T-helper 2 cell treated with Interferon-gamma antibody and Interleukin-4, amounts not matched to agents 5 μg/mL and 100 μg/mL, for 36 hours (primary cell): Measurements from ENCODE around the gene NCKAP1.
"Not testable (repeated sequence)": the region's sequence is repeated elsewhere in the genome, so short reads cannot be mapped to it uniquely, and the experiment has no call there.

ENCODE experiments used
- DNase-seq: peaks from one replicate; pipeline ENCODE4 v3.0.0; 2021; ENCODE audit warnings: low spot score
- H3K27ac Mint-ChIP-seq: one replicate; pipeline ENCODE4 v1.8.0; 2021; ENCODE audit warnings: mild to moderate bottlenecking, mixed read lengths
- H3K27me3 Mint-ChIP-seq: one replicate; pipeline ENCODE4 v1.8.0; 2021; ENCODE audit warnings: low read depth, mixed read lengths
- H3K36me3 Mint-ChIP-seq: one replicate; pipeline ENCODE4 v1.8.0; 2021; ENCODE audit warnings: low read depth, mixed read lengths
- H3K4me1 Mint-ChIP-seq: one replicate; pipeline ENCODE4 v1.8.0; 2021; ENCODE audit warnings: low read depth, mixed read lengths
- H3K4me3 Mint-ChIP-seq: one replicate; pipeline ENCODE4 v1.8.0; 2022; ENCODE audit warnings: mild to moderate bottlenecking, moderate library complexity, mixed read lengths
- H3K9me3 Mint-ChIP-seq: one replicate; pipeline ENCODE4 v1.8.0; 2021; ENCODE audit warnings: mixed read lengths

Gene NCKAP1

GRCh38 chr2:182962641-182963040 is 75.6 kb downstream of the NCKAP1 start:
- Mint-ChIP-seq H3K27me3 (no peaks in the 10 kb centered on the region), H3K9me3 (no peaks in the 10 kb centered on the region), H3K36me3 (no peaks in the 10 kb centered on the region), H3K27ac (no peak overlapping the region), H3K4me3 (no peak overlapping the region), H3K4me1 (no peaks in the 10 kb centered on the region)
- no peak for DNase-seq

GRCh38 chr2:182960869-182961268 is 77.4 kb downstream of the NCKAP1 start:
- H3K4me1 Mint-ChIP-seq, H3K36me3 Mint-ChIP-seq, DNase-seq, H3K9me3 Mint-ChIP-seq, H3K4me3 Mint-ChIP-seq, H3K27me3 Mint-ChIP-seq, H3K27ac Mint-ChIP-seq: not testable (repeated sequence)

- Mint-ChIP-seq H3K4me1 (peaks cover 12% of the 10 kb centered on the region), H3K4me3 (no peak overlapping the region), H3K36me3 (no peaks in the 10 kb centered on the region), H3K27ac (no peak overlapping the region), H3K27me3 (no peaks in the 10 kb centered on the region), H3K9me3 (no peaks in the 10 kb centered on the region)
- no peak for DNase-seq
These were observed 83.5 kb downstream of the NCKAP1 start for GRCh38 chr2:182954789-182955188.

GRCh38 chr2:182952741-182953450 is 85.4 kb downstream of the NCKAP1 start:
- Mint-ChIP-seq H3K36me3 (no peaks in the 10 kb centered on the region), H3K4me3 (no peak overlapping the region), H3K27me3 (no peaks in the 10 kb centered on the region), H3K4me1 (peaks cover 15% of the 10 kb centered on the region), H3K9me3 (no peaks in the 10 kb centered on the region), H3K27ac (no peak overlapping the region)
- DNase-seq = no peak

GRCh38 chr2:182951948-182952663 is 86.2 kb downstream of the NCKAP1 start:
- DNase-seq = no peak
- H3K36me3 Mint-ChIP-seq = no peaks in the 10 kb centered on the region
- H3K9me3 Mint-ChIP-seq = no peaks in the 10 kb centered on the region
- no peaks in the 10 kb centered on the region for H3K27me3 Mint-ChIP-seq
- no peak overlapping the region for H3K27ac Mint-ChIP-seq
- H3K4me3 Mint-ChIP-seq = no peak overlapping the region
- peaks cover 15% of the 10 kb centered on the region for H3K4me1 Mint-ChIP-seq

GRCh38 chr2:182950546-182950945 is 87.7 kb downstream of the NCKAP1 start:
- no peak overlapping the region for H3K4me3 Mint-ChIP-seq
- no peak overlapping the region for H3K27ac Mint-ChIP-seq
- no peaks in the 10 kb centered on the region for H3K27me3 Mint-ChIP-seq
- H3K36me3 Mint-ChIP-seq = no peaks in the 10 kb centered on the region
- DNase-seq = no peak
- H3K4me1 Mint-ChIP-seq = peaks cover 19% of the 10 kb centered on the region
- no peaks in the 10 kb centered on the region for H3K9me3 Mint-ChIP-seq

- Mint-ChIP-seq H3K4me1 (peaks cover 19% of the 10 kb centered on the region), H3K4me3 (no peak overlapping the region), H3K36me3 (no peaks in the 10 kb centered on the region), H3K27me3 (no peaks in the 10 kb centered on the region), H3K27ac (no peak overlapping the region), H3K9me3 (no peaks in the 10 kb centered on the region)
- DNase-seq = no peak
These were observed 88.6 kb downstream of the NCKAP1 start for GRCh38 chr2:182949572-182950189.

- Mint-ChIP-seq H3K27me3 (no peaks in the 10 kb centered on the region), H3K4me3 (no peak overlapping the region), H3K27ac (no peak overlapping the region), H3K4me1 (peaks cover 19% of the 10 kb centered on the region), H3K36me3 (no peaks in the 10 kb centered on the region), H3K9me3 (no peaks in the 10 kb centered on the region)
- DNase-seq = no peak
These were observed 89.2 kb downstream of the NCKAP1 start for GRCh38 chr2:182949052-182949451.

GRCh38 chr2:182946958-182947369 is 91.3 kb downstream of the NCKAP1 start:
- H3K9me3 Mint-ChIP-seq = no peaks in the 10 kb centered on the region
- H3K4me3 Mint-ChIP-seq = no peak overlapping the region
- DNase-seq = no peak
- no peaks in the 10 kb centered on the region for H3K36me3 Mint-ChIP-seq
- H3K27ac Mint-ChIP-seq = no peak overlapping the region
- H3K4me1 Mint-ChIP-seq = peaks cover 9% of the 10 kb centered on the region
- no peaks in the 10 kb centered on the region for H3K27me3 Mint-ChIP-seq

- no peaks in the 10 kb centered on the region for H3K36me3 Mint-ChIP-seq
- H3K27me3 Mint-ChIP-seq = no peaks in the 10 kb centered on the region
- H3K4me3 Mint-ChIP-seq = no peak overlapping the region
- no peak for DNase-seq
- H3K9me3 Mint-ChIP-seq = no peaks in the 10 kb centered on the region
- peaks cover 3% of the 10 kb centered on the region for H3K4me1 Mint-ChIP-seq
- no peak overlapping the region for H3K27ac Mint-ChIP-seq
These were observed 94.9 kb downstream of the NCKAP1 start for GRCh38 chr2:182943339-182943738.

GRCh38 chr2:182942756-182943155 is 95.5 kb downstream of the NCKAP1 start:
- H3K4me3 Mint-ChIP-seq = no peak overlapping the region
- no peaks in the 10 kb centered on the region for H3K9me3 Mint-ChIP-seq
- peaks cover 3% of the 10 kb centered on the region for H3K4me1 Mint-ChIP-seq
- no peak for DNase-seq
- H3K36me3 Mint-ChIP-seq = no peaks in the 10 kb centered on the region
- H3K27me3 Mint-ChIP-seq = no peaks in the 10 kb centered on the region
- no peak overlapping the region for H3K27ac Mint-ChIP-seq

GRCh38 chr2:182941919-182942318 is 96.3 kb downstream of the NCKAP1 start:
- Mint-ChIP-seq H3K27ac (no peak overlapping the region), H3K4me3 (no peak overlapping the region), H3K36me3 (no peaks in the 10 kb centered on the region), H3K9me3 (no peaks in the 10 kb centered on the region), H3K4me1 (peaks cover 3% of the 10 kb centered on the region), H3K27me3 (no peaks in the 10 kb centered on the region)
- no peak for DNase-seq

- Mint-ChIP-seq H3K27me3 (no peaks in the 10 kb centered on the region), H3K4me3 (no peak overlapping the region), H3K4me1 (no peaks in the 10 kb centered on the region)
These were observed 97.0 kb downstream of the NCKAP1 start for GRCh38 chr2:182941121-182941722.

GRCh38 chr2:182937870-182938269 is 100.4 kb downstream of the NCKAP1 start:
- Mint-ChIP-seq H3K9me3 (no peaks in the 10 kb centered on the region), H3K36me3 (no peaks in the 10 kb centered on the region), H3K4me3 (no peak overlapping the region), H3K4me1 (no peaks in the 10 kb centered on the region), H3K27ac (no peak overlapping the region), H3K27me3 (no peaks in the 10 kb centered on the region)
- DNase-seq = no peak

More at GRCh38 chr2:182941121-182941722, 97.0 kb downstream of the NCKAP1 start:
- Mint-ChIP-seq H3K9me3 (no peaks in the 10 kb centered on the region), H3K36me3 (no peaks in the 10 kb centered on the region), H3K27ac (no peak overlapping the region)
- DNase-seq = no peak
